Measurements from ENCODE around the gene AKAIN1. TPM values are rescaled to one million over a fixed set of nuclear protein-coding genes. Genes with fewer than 3 reads are reported as not detected.

The AKAIN1 gene
- total RNA-seq, 1 experiment from 2014 or later = not detected

DNA sequence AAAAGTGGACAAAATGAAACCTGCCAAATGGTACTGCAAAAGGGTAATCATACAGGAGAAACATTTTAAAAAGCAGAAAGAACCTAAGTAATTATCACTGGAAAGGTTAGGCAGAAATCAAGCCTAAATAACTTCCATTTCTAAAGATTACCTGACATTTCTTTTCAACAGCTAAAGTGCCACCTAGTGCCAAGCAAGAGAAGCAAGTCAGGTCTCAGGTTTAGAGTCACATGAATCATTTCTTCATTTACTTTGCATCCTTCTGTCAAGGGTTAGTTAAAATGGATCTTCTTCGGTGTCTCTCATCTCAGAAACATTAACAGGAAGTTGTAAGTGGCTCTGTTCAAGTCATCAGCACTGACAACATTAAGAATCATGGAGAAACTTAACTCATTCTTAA, 90.3 kb downstream of the AKAIN1 start:
- no peaks in the 10 kb centered on the region for H3K4me1 Mint-ChIP-seq (ENCODE audit: low read depth, unreplicated experiment)
- H3K36me3 Mint-ChIP-seq (ENCODE audit: insufficient read depth, unreplicated experiment) = no peaks in the 10 kb centered on the region
- H3K9me3 Mint-ChIP-seq (ENCODE audit: low read depth, unreplicated experiment) = peaks cover 3% of the 10 kb centered on the region
- DNase-seq = no peak
- CTCF ChIA-PET = interaction anchor here (0.6 kb wide), 1 partner anchor 268 kb away, joined by 8 read pairs; no protein-coding TSS in a partner anchor
- H3K27ac Mint-ChIP-seq (ENCODE audit: unreplicated experiment) = no peak overlapping the region
- no peak overlapping the region for H3K4me3 Mint-ChIP-seq (ENCODE audit: low read depth, unreplicated experiment)
- TF ChIP-seq, protein P1, sequence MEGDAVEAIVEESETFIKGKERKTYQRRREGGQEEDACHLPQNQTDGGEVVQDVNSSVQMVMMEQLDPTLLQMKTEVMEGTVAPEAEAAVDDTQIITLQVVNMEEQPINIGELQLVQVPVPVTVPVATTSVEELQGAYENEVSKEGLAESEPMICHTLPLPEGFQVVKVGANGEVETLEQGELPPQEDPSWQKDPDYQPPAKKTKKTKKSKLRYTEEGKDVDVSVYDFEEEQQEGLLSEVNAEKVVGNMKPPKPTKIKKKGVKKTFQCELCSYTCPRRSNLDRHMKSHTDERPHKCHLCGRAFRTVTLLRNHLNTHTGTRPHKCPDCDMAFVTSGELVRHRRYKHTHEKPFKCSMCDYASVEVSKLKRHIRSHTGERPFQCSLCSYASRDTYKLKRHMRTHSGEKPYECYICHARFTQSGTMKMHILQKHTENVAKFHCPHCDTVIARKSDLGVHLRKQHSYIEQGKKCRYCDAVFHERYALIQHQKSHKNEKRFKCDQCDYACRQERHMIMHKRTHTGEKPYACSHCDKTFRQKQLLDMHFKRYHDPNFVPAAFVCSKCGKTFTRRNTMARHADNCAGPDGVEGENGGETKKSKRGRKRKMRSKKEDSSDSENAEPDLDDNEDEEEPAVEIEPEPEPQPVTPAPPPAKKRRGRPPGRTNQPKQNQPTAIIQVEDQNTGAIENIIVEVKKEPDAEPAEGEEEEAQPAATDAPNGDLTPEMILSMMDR (IDR thresholded peaks at IDR 0.05; ENCODE audit: unreplicated experiment) = no peak
- H3K27me3 Mint-ChIP-seq (ENCODE audit: unreplicated experiment) = no peaks in the 10 kb centered on the region
- intact Hi-C loops (cut with micrococcal nuclease; ENCODE audit: unreplicated experiment) = no loop called here
- BruUV-seq (replicated peaks) = no TSS peak

DNA sequence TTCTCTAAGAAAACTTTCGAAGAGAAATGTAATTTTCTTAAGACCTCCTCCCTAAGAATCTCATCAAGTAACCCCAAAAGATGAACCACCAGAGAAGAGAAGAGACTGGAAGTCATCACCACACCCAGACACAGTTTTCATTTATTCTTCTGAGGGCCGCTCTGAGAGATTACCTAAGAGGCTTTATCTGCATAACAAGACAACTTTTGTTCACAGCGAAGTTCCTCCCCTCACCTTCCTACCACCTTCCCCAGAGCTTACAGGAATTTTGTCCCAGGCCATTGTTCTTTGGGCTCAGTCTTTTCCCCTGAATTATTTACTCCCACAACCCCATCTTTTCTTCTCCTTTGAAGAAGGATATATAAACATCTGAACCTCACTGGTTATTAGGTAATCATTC, 92.8 kb downstream of the AKAIN1 start:
- H3K36me3 Mint-ChIP-seq (ENCODE audit: insufficient read depth, unreplicated experiment) = no peaks in the 10 kb centered on the region
- no peak overlapping the region for H3K4me3 Mint-ChIP-seq (ENCODE audit: low read depth, unreplicated experiment)
- CTCF ChIA-PET = no interaction called here
- TF ChIP-seq, protein P1 (IDR thresholded peaks at IDR 0.05; ENCODE audit: unreplicated experiment) = no peak
- no TSS peak for BruUV-seq (replicated peaks)
- intact Hi-C loops (cut with micrococcal nuclease; ENCODE audit: unreplicated experiment) = no loop called here
- no peaks in the 10 kb centered on the region for H3K27me3 Mint-ChIP-seq (ENCODE audit: unreplicated experiment)
- H3K4me1 Mint-ChIP-seq (ENCODE audit: low read depth, unreplicated experiment) = no peaks in the 10 kb centered on the region
- peaks cover 5% of the 10 kb centered on the region for H3K9me3 Mint-ChIP-seq (ENCODE audit: low read depth, unreplicated experiment)
- no peak for DNase-seq
- H3K27ac Mint-ChIP-seq (ENCODE audit: unreplicated experiment) = no peak overlapping the region

DNA sequence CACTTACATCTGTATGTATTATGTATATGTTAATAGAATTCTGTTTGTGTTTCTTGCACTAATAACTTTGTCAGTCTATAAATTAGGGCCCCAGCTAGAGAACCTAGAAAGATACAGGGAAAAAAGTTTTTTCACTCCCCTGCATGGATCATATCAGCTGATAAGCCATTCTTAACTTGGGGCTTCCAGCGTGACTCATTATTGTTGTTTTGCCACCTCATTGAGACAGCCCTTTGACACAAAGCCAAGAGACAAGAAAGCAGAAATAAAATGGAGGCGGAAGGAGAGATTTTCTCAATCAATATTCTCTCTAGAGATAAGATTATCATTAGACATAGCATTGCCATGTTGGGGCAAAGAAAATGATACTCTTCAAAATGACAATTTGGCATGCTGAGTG, 93.4 kb downstream of the AKAIN1 start:
- no peak overlapping the region for H3K27ac Mint-ChIP-seq (ENCODE audit: unreplicated experiment)
- H3K9me3 Mint-ChIP-seq (ENCODE audit: low read depth, unreplicated experiment) = peaks cover 5% of the 10 kb centered on the region
- H3K4me1 Mint-ChIP-seq (ENCODE audit: low read depth, unreplicated experiment) = no peaks in the 10 kb centered on the region
- H3K36me3 Mint-ChIP-seq (ENCODE audit: insufficient read depth, unreplicated experiment) = no peaks in the 10 kb centered on the region
- TF ChIP-seq, protein P1 (IDR thresholded peaks at IDR 0.05; ENCODE audit: unreplicated experiment) = no peak
- intact Hi-C loops (cut with micrococcal nuclease; ENCODE audit: unreplicated experiment) = no loop called here
- no peak for DNase-seq
- H3K4me3 Mint-ChIP-seq (ENCODE audit: low read depth, unreplicated experiment) = no peak overlapping the region
- H3K27me3 Mint-ChIP-seq (ENCODE audit: unreplicated experiment) = no peaks in the 10 kb centered on the region
- BruUV-seq (replicated peaks) = no TSS peak
- CTCF ChIA-PET = no interaction called here

DNA sequence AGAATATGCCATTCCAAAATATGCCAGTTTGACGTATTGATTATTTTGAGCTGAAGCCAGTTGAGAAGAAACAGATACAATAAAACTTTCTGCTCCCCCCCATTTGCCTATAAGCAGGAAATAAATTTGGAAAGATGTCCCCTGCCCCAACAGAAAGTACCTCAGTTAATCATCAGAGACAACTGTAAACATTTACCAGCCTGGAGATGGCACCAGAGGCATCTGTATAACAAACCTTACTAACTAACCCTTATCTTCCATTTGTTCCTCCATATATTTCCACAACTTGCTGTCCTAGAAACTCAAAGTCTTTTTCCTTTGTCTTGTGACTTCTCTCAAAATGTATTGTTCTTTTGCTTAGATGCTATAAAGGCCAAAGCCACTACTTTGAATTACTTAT, 93.8 kb downstream of the AKAIN1 start:
- CTCF ChIA-PET = no interaction called here
- Mint-ChIP-seq H3K4me1 (ENCODE audit: low read depth, unreplicated experiment) (no peaks in the 10 kb centered on the region), H3K27me3 (ENCODE audit: unreplicated experiment) (no peaks in the 10 kb centered on the region), H3K27ac (ENCODE audit: unreplicated experiment) (no peak overlapping the region), H3K36me3 (ENCODE audit: insufficient read depth, unreplicated experiment) (no peaks in the 10 kb centered on the region), H3K4me3 (ENCODE audit: low read depth, unreplicated experiment) (no peak overlapping the region), H3K9me3 (ENCODE audit: low read depth, unreplicated experiment) (peaks cover 5% of the 10 kb centered on the region)
- DNase-seq = no peak
- TF ChIP-seq, protein P1 (IDR thresholded peaks at IDR 0.05; ENCODE audit: unreplicated experiment) = no peak
- no TSS peak for BruUV-seq (replicated peaks)
- intact Hi-C loops (cut with micrococcal nuclease; ENCODE audit: unreplicated experiment) = no loop called here
